HuH-7.5 (cell line): ENCODE measurements around the gene ZCCHC14.
"Not testable (repeated sequence)": the region's sequence is repeated elsewhere in the genome, so short reads cannot be mapped to it uniquely, and the experiment has no call there.

ENCODE experiments used
- DNase-seq: peaks from one replicate; pipeline ENCODE4 v3.0.0; 2011; ENCODE audit warnings: low spot score

The ZCCHC14 gene

DNA sequence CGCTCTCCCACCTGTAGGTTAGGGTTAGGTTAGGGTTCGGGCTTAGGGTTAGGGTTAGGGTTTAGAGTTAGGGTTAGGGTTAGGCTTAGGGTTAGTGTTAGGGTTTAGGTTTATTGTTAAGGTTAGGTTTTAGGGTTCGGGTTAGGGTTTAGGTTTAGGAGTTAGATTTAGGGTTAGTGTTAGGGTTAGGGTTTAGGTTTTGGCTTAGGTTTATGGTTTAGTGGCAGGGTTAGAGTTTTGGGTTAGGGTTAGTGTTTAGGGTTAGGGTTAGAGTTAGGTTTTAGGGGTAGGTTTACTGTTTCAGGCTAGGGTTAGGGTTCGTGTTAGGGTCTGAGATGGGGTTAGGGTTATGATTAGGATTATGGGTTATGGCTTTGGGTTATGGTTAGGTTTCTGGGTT is 31.6 kb upstream of the ZCCHC14 start:
- DNase-seq = no peak

DNA sequence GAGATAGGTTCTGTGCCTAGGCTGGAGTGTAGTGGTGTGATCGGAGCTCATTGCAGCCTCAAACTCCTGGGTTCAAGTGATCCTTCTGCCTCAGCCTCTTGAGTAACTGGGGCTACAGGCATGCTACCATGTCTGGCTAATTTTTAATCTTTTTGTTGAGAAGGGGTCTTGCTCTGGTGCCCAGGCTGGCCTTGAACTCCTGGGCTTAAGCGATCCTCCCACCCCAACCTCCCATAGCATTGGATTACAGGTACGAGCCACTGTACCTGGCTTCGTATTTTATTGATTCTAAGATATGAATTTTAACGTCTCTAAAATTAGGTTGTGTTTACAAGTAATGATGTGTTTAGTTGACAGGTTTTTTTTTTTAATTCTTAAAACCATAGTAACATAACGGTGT is 30.8 kb upstream of the ZCCHC14 start:
- DNase-seq = not testable (repeated sequence)

DNA sequence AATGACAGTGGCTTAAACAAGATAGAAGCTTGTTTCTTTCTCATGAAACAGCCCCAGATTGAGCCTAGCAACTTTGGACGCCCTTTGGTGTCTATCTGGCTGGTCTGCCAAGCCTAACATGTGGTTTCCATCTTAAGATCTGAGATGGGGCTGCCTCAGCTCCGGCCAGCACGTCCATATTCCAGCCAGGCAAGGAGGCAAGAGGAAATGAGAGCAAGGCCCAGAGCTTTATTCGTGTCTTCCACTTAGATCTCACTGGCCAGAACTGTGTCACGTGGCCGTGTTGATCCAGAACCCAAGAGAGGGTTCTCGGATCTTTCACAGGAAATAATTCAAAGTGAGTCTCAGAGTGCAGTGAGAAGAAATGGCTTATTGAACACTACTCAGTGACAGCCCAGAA is 28.9 kb upstream of the ZCCHC14 start:
- not testable (repeated sequence) for DNase-seq

DNA sequence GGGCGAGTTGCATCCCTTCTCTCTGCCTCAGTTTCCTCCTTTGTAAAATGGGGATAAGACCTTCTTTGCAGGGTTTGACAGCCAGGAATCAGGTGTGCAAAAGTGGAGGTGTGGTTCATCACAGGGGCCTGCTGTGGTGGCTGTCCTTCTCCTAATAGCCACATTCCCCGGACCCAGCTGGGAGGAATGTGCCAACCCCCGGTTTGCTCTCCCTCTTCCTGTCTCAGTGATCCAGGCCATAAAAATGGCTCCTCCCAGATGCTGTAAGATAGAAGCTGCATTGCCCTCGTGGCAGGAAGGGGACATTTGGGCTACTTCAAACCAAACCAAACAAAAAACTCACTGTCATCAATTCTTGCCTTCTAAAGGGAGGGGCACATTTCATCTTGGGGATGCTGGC is 26.3 kb upstream of the ZCCHC14 start:
- not testable (repeated sequence) for DNase-seq

DNA sequence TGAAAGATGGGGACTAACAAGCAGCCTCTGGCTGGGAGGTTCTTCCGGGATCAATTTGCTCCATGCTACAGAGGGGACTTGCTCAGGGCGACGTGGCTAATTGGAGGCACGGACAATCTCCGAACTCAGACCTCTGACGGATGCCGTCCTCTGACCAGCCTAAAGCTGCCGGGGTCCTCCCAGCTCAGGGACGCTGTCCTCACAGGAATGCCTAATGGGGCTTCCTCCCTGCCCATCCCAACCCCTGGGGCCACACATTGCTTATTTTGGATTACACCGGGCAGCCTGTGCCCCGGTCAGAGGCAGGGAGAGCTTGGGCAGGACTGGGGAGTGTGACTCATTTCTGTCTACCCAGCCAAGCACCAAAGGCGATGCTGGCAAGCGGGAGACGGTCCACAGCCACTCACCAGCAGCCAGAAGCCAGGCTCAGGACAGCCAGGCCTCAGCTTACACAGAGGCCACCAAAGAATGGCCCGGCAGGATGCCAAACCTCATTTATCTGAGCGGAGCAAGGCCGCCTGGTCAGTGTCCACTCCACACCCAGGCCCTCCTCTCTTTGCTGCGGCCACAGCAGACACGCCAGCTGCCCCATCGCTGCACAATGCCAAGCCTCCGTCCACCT is 25.7 kb upstream of the ZCCHC14 start:
- DNase-seq = not testable (repeated sequence)

DNA sequence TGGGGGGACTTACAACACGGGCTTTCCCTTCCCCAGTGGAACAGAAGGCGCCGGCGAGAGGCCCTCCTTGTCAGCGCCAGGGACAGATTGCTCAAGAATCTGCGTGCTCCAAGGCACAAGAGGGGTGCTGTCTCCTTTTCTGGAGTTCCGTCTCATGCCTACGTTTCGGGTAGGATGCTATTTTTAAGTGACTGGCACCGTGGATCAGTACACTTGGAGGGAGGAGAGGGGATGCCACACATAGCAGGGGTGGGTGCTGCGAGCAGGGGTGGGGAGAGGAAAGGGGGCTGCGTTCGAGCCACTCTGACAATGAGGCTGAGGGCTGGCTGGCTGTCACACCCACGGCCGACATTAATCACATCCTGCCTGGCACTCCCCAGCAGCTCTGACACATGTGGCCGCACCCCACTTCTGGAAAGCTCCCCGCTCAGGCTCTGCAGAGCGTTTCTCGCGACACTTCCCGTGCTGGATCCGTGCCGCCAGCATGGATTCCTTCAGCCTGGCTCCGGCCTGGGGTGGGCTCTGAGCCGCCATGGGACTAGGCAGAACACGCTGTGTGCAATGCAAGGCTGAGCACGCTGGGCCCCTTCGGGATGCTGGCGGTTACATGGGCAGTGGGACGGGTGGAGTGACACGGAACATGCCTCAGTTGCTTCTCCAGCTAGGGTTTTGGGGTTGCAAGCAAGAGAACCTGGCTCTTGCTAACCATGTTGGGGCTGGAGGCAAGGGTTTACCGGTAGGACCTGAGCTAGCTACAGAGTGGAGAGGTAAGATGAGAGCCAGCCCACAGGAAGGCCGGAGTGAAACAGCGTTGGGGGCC is 25.0 kb upstream of the ZCCHC14 start:
- DNase-seq = not testable (repeated sequence)

DNA sequence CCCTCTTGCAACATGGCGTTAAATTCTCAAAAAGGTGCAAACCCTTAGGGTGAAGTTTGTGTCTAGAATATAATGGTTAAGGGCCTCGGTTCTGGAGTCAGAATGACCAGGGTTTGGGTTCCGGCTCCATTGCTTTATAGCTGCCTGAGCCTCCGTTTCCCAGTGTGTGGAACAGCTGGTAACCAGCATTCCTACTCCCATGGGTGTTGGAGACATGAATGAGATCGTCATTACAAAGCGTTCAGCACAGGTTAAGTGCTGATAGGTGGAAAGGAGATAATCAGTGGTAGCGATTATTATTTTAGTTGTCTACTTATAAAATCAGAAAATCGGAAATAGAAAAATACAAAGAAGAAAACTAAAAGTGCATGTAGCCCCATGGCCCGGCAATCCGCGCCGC is 23.5 kb upstream of the ZCCHC14 start:
- DNase-seq = no peak

DNA sequence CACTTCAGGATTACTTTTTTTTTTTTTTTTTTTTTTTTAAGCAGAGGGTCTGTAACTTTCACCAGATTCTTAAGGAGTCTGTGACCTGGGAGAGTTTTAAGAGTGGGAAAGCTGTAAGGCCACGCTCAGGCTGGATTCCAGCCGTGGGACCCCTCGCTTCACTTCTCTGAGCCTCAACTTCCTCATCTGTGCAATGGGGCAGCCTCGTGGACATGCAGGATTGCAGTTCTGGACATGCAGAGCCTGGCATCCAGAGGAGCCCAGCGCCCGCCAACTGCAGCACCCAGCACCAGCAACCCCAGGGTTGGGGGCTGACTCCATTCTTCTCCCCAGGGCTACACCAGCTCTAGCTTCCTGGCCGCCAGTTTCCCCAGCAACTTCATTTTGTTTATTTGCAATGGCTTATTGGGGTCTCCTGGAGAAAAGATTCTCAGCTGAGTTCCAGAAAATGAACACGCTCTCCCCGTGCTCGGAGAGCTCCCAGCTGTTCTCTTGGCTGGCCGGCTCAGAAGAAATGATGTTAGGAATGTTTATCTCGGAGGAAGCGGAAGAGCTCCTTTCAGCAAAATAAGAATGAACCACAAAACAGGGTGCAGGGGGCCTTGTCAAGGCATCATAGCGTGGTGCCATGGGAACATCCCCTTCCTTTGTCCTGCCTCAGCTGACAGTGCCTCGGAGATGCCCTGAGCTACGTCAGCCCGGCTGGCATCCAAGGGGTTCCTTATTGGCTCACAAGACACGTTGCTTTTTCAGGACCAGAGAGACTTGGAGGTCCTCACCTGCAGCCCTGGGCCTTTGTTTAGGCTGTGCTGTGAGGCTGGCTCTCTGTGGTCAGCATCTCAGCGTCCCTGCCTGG is 22.9 kb upstream of the ZCCHC14 start:
- DNase-seq = no peak

DNA sequence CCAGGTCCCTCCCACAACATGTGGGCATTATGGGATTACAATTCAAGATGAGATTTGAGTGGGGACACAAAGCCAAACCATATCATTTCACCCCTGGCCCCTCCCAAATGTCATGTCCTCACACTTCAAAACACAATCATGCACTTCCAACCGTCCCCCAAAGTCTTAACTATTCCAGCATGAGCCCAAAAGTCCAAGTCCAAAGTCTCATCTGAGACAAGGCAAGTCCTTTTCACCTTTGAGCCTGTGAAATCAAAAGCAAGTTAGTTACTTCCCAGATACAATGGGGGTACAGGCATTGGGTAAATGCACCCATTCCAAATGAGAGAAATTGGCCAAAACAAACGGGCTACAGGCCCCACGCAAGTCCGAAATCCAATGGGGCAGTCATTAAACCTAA is 17.0 kb upstream of the ZCCHC14 start:
- DNase-seq = not testable (repeated sequence)

DNA sequence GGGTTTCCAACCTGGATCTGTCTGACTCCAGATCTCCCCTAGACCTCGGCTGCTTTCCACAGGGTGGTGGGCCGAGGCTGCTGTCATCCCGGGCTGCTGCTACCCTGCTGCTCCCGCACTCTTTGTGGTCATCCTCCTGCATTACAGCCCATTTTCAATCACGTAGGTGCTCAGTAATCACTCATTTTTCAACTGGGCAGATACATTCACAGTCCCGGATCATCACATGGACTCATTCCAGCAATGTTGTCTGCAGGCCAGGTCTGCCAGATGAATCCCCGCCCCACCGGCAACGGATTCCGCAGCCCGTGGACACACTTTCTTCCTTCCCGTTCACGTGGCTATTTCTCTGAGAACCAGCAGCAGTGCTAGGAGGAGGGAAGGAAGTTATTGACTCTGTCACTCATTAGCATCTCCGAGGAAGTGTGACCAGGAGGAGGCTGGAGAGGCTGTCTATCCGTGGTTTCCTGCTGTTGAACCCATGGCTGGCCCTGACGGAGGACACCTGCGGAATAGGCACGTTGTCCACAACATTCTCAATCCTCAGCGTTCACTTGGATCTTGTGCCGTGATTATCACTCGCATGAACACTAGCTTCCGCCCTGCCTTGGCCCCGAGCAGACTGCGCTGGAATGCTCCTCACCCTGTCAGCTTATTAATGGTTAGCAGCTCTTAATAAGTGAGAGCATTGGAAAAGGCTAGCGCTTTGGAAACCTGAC is 14.7 kb upstream of the ZCCHC14 start:
- no peak for DNase-seq

DNA sequence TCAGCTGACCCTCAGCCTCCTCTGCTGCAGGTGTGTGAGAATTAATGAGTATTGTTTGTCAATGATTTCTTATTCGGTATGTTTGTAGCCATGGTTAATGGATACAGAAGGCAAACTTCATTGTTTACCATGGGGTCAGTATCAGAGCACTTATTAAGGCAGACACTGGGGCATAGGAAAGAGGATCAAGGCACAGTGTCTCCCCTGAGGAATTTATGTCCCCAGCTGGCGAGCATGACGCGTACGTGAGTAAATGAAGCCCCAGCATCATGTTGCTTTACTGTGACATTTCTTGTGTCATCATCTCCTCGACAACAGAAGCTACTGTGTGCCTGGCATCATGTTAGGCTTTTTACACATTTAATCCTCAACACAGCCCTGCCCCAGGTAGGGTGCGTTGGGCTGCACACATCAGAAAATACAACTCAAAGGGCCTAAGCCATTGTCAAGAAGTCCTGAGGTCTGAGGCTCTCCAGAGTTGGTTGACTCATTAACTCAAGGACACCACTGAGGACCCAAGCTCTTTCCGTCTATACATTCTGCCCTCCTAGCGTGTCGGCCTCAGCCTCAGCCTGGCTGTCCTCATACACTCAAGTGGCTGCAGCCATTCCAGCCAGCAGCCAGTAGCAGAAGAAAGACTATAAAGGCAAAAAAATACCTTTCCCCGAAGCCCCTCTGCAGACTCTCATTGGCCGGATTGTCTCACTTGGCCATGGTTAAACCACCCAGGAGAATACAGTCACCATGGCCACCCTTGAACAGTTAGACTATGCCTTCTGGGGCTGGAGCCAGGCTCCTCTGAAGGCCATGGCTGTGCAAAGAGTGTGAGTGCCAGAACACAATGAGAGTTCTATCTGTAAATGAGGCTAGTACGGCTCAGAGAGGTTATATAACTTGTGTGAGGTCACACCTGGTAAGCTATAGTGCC is 13.9 kb upstream of the ZCCHC14 start:
- DNase-seq = no peak

DNA sequence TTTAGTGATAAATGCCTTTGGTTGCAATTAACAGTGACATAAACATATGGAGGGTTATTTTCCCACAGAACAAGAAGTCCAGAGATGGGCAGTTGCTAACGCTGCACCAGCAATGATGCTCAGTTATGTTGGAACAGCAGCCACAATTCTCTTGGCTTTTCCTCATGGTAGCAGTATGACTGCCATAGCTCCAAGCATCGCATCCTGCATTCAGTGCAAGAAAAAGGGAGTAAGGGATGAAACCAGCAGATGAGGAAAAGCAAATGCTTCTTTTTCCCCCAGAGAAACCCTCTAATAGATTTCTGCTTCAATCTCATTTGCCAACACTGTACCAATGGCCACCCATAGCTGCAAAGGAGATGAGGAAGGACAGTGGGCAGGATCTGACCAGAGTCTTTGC is 13.0 kb upstream of the ZCCHC14 start:
- DNase-seq = no peak

DNA sequence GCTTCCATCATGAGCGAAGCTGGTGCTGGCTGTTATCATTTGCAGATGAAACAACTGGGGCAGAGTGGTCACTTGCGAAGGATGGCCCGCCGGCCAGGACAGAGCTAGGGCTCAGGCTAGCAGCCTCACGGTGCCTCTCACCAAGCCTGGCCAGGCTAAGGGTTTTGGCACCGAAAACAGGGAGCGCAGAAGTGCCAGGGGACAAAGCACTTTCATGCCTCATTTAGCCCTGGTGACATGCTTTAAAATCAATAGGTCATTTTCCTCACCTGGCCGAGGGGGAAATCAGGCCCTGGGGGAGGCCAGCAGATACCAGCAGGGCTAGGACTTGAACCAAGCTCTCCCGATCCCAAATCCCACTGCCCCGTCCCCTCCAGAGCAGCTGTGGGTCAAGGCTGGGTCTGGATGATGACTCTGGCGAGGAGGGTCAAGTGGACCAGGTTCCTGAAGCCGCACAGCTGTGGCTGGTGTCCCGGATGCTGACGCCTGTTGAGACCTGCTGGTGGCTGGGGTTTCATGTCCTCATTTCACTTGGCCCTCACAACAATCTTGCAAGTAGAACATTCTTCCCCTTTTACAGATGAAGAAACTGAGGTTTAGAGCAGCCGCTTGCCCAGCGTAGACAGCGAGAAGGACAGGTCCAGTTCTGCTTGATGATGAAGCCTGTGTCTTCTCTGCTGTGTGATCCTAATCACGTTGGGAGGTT is 10.6 kb upstream of the ZCCHC14 start:
- not testable (repeated sequence) for DNase-seq

DNA sequence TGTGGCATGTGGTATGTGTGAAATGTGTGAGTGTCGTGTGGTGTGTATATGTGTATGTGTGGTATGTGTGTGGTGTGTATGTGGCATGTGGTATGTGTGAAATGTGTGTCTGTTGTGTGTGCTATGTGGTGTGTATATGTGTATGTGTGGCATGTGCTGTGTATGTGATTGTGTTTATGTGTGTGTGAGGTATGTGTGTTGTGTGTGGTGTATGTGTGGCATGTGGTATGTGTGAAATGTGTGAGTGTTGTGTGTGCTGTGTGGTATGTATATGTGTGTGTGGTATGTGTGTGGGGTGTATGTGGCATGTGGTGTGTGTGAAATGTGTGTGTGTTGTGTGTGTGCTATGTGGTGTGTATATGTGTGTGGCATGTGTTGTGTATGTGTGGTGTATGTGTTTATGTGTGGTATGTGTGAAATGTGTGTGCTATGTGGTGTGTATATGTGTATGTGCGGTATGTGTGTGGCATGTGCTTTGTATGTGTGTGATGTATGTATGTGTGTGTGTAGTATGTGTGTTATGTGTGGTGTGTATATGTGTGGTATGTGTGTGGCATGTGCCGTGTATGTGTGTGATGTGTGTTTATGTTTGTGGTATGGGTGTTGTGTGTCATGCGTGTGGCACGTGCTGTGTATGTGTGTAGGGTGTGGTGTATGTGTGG is 9.6 kb upstream of the ZCCHC14 start:
- DNase-seq = no peak

DNA sequence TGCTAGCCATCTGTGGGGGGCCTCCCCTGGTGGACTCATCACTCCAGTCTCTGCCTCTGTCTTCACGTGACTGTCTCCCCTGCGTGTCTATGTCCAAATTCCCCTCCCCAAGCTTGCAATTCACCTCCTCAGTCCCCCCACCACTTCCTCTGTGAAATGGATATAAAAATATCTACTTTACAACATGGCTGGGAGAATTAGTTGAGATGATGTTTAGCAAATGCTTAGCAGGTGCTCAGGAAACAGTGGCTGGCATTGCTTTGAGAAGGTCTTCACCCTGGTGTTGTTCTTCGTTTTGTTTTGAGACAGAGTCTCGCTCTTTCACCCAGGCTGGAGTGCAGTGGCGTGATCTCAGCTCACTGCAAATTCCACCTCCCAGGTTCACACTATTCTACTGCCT is 8.3 kb upstream of the ZCCHC14 start:
- no peak for DNase-seq

DNA sequence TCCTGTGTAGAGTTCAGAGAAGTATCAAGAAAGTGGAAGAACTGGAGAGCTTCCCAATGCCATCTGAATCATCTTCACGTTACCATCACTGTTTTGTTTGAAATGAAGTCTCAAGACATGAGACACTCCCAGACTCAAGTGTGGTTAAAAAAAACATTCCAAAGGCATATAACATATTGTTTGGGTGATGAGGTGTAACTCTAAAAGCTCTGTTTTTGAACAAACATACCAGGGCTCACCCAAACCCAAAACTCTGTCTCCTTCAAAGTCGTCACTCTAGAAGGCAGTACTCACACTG is 6.3 kb upstream of the ZCCHC14 start:
- no peak for DNase-seq

DNA sequence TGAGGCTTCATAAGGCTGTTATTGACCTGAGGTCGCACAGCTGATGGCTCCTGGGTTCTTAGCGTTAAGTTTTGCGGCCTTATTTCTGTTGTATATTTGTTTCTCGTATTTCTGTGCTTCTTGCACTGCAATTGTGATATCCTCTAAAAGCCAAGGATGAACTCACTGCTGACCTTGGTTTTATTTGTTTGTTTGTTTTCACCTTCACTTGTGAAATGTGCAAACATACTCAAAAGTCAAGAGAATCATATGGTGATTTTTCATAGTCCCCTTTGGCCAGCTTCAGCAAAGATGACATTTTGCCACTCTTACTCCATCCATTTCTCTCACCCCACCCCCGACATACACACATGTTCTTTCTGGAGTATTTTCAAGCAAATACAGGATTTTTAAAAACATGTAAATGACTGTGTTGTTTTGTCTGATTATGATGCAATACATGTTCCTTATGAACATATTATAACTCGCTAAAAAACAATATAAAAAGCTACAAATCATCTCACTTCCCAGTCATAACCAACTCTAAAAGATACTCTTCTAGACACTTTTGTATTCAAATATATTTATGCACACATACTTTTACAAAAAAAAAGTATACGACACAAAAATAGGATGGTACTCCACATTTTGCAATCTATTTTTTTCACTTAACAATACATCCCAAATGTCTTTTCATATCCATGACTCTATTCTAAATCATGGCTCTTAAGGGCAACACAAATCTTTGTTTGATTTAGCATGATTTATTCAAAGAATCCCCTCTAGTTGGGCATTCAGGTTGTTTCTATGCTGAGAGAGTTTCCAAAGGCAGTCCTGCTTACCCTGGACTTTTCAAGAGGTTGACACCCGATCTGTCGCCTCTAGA is 5.7 kb upstream of the ZCCHC14 start:
- no peak for DNase-seq

DNA sequence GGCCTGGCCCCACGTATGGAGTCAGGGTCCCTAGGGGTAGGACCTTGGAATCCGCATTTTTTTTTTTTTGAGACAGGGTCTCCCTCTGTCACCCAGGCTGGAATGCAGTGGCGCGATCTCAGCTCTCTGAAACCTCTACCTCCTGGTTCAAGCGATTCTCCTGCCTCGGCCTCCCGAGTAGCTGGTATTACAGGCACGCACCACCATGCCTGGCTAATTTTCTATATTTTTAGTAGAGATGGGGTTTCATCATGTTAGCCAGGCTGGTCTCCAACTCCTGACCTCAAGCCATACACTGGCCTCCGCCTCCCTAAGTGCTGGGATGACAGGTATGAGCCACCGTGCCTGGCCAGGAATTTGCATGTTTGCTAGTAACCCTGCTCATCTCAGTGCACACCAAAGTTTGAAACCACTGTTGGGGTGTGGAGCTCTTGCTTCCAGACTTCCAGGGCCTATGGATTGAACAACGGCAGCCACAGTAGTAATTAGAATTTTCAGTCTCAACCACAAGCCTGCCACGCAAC is 5.0 kb upstream of the ZCCHC14 start:
- DNase-seq = not testable (repeated sequence)
